ENCODE results near the gene CLCN4.

The CLCN4 gene

DNA sequence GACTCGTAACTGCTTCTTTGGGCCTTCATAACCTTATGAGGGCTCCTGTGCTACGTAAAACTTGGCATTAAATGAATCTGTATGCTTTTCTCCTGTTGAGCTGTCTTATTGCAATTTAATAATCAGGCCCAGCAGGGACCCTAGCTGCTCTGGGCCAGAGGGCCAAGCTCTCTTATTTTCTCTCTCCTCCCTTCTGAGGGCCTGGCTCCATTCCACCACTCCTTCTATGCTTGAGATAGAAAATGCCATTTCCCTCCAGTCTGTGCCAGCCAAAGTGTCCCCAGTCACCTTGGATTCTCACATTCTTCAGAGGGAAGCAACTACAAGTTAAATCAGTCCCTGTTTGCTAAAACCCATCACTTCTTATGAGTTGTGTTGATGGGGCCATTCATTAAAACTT, 90.1 kb downstream of the CLCN4 start:
- no peak for DNase-seq

DNA sequence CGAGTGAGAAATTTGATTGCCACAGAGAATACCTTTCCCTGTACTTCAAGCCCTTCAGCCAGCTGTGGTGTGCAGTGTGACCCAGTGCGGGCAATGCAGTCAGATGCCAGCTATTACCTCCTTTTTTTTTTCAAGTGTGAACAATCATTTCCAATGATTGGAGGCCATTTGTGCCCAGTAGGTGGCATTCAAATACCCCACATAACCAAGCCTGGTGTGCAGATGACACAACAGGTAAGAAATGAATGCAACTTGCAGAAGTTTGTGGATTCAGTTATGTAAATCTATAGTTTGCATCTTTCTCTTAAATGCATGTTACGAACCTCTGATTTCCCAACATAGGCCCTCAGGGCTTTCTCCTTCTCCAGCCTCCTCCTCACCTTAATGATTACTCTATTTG, 98.0 kb downstream of the CLCN4 start:
- DNase-seq = no peak

DNA sequence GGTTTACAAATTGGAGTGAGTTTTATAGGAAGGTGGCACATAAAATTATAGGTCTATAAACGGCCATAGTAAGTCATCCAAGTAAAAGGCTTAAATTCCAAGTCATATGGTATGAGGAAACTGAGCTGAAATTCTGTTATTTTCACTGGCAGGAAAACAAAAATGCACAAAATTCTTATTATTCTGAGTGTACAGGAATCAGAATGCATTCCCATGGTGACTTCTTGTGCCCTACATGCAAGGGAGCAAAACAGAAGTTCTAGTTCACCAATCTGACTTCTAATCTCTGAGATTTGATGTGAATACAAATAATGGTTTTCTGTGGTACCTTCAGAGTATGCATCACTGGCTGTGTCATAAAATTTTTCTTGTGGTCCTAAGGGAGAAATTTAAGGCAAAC, 102.9 kb downstream of the CLCN4 start:
- no peak for DNase-seq

DNA sequence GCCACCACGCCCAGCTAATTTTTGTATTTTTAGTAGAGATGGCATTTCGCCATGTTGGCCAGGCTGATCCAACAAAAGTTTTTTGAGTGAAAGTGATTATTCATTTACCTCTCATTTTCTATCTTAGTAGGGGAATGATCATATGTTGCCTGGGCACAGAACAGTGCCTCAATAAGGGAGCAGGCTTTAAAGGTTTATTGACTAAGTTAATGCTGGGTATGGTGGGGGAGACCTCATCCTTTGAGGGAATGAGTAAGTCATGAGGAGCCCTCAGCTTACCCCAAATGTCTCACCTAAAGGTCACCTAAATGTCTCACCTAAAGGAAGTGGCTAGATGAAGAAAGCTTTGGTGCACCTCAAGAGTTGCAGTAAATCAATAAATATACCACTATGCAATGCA, 109.0 kb downstream of the CLCN4 start:
- DNase-seq = no peak

DNA sequence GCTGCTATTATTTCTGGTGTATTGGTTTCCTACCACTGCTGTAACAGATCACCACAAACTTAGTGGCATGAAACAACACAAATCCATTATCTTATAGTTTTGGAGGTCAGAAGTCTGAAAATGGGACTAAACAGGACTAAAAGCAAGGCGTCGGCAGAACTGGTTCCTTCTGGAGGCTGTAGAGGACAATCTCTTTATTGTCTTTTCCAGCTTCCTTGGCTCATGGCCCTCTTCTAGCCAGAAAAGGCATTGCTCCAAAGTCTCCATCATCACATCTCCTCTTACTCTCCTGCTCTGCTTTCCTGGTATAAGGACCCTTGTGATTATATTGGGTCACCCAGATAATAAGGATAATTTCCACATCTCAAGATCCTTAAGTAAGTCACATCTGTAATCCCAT, 121.9 kb downstream of the CLCN4 start:
- no peak for DNase-seq

DNA sequence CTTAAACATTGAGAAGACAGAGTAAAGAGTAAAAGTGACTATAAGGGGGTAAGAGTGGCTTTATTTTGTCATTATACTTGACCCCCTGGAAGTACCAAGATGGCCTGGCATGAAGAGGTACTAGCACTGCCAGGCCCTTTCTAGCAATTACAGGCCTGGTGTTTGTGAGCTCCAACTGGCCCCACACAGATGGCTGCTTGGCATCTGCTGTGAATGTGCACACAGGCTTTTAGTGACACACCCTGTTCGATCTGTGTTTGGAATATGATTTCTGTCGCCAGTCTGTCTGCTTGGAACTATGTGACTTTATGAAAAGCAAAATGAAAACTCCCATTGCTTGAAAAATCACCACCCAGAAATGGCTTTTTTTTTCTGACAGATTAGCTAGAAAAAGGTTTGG, 123.3 kb downstream of the CLCN4 start:
- no peak for DNase-seq

DNA sequence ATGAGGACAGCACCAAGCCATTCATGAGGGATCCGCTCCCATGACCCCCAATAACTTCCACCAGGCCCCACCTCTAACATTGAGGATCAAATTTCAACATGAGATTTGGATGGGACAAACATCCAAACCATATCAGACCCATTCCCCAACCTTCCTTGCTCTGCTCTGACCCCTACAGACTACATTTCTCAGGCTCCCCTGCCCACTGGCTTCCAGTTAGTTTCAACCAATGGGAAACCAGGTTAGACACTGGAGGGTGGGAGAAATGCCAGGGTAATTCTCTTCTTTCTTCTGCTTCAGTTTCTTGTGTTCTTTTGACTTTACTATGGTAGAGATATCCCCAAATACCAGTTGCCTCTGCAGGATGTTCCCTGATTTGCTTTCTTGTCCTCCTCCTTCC, 125.7 kb downstream of the CLCN4 start:
- no peak for DNase-seq

DNA sequence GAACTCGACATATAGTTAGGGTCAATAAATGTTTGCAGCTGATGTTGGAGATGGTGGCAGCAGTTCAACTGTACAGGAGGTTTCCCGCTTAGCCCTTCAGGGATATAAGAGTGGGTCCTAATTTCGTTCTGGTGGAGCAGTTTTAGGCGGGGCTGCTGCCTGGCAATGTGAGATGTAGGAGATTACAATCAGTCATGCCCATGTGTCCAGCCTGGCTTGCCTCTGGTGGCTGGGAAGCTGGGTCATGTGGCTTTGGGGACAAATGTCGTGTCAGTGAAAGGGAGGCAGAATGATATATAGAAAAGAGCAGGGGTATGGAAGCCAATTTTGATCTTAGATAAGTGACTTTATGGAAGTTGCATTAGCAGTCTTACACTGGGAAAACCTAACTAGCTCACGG, 129.4 kb downstream of the CLCN4 start:
- no peak for DNase-seq

All from activated CD4-positive, alpha-beta T cell treated with anti-CD3 and anti-CD28 coated beads, Interleukin-2, amount 50 U/mL, for 48 hours (primary cell).